Peyer's patch (tissue), 4 donors: ENCODE results near the gene SUN2. TPM values are rescaled to one million over a fixed set of nuclear protein-coding genes. Genes with fewer than 3 reads are reported as not detected.
A peak's percentile ranks its signal among the peaks of the same experiment; 100 is the strongest.

Experiments used
- DNase-seq, 3 donors: peaks; one replicate each; pipeline ENCODE4 v3.0.0-alpha.2; 2017 to 2019
- H3K27ac ChIP-seq, 4 donors: fragments of 200-600 bp; sonication (generic); one replicate each; pipeline ENCODE4 v1.5.1; 2016 to 2019
- H3K27me3 ChIP-seq, 2 donors: fragments of 200-600 bp; sonication (generic); one replicate each; pipeline ENCODE4 v1.5.1; 2019
- H3K36me3 ChIP-seq, 3 donors: fragments of 200-600 bp; sonication (generic); one replicate each; pipeline ENCODE4 v1.5.1; 2016 to 2019
- H3K4me1 ChIP-seq, 4 donors: fragments of 200-600 bp; sonication (generic); one replicate each; pipeline ENCODE4 v1.5.1; 2016 to 2019
- H3K4me3 ChIP-seq, 4 donors: fragments of 200-600 bp; sonication (generic); 1 replicate in 3 of 4; 2 replicates in 1 of 4; pipeline ENCODE4 v1.5.1; 2016 to 2019; ENCODE audit warnings: mild to moderate bottlenecking in 1 of 4
- H3K9me3 ChIP-seq, 4 donors: fragments of 200-600 bp; sonication (generic); one replicate each; pipeline ENCODE4 v1.5.1; 2016 to 2019; ENCODE audit warnings: mild to moderate bottlenecking in 1 of 4
- POLR2A ChIP-seq, 2 donors: fragments of 450-650 bp; IDR thresholded peaks; one replicate each; pipeline ENCODE4 v1.5.1; 2017; ENCODE audit warnings: antibody characterized with exemption in 2 of 2, mild to moderate bottlenecking in 2 of 2, moderate library complexity in 2 of 2
- total RNA-seq, 4 donors: library from RNA; depleted of rRNA; stranded (reverse); fragments of >200 nt; gene quantifications; one replicate each; pipeline ENCODE4 v1.1.0, GENCODE V29; 2016
- TF ChIP-seq, protein P1 (sequence below), 6 experiments: fragments of 450-650 bp in 4 of 6; fragments of 200-600 bp in 2 of 6; sonication (generic) in 1 of 6; IDR thresholded peaks; one replicate each; pipeline ENCODE4 v1.5.1; 2017 to 2019; ENCODE audit warnings: antibody characterized with exemption in 6 of 6, mild to moderate bottlenecking in 3 of 6, moderate library complexity in 1 of 6

Gene SUN2
- total RNA-seq, 4 donors from 2014 or later = 171 to 291 (median 248) TPM

DNA sequence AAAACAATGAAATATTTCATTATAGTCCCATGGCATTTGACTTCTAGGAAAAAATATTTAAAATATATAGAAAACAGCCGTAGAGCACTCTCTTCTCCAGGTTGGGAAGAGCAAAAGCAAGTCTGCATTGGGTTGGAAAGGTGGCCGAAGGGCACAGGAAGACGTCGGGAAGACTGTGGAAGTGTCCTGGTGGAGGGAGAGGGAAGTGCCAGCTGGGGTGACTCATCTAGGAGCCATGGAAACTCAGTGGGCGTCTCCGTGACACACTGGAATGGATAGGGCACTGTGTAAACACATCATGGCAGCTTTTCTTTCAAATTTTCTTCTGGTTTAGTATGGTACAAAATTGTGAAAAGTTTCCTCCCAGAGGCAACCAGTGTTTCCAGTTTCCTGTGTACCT lies 37.4 kb downstream of the SUN2 start:
- H3K36me3 ChIP-seq = peaks cover 0 to 57% (median 0%) of the 10 kb centered on the region in 3 donors
- H3K27ac ChIP-seq = peak overlapping the region in 2 of 4 donors; percentile 13 to 29
- H3K27me3 ChIP-seq = no peaks in the 10 kb centered on the region
- TF ChIP-seq, protein P1, sequence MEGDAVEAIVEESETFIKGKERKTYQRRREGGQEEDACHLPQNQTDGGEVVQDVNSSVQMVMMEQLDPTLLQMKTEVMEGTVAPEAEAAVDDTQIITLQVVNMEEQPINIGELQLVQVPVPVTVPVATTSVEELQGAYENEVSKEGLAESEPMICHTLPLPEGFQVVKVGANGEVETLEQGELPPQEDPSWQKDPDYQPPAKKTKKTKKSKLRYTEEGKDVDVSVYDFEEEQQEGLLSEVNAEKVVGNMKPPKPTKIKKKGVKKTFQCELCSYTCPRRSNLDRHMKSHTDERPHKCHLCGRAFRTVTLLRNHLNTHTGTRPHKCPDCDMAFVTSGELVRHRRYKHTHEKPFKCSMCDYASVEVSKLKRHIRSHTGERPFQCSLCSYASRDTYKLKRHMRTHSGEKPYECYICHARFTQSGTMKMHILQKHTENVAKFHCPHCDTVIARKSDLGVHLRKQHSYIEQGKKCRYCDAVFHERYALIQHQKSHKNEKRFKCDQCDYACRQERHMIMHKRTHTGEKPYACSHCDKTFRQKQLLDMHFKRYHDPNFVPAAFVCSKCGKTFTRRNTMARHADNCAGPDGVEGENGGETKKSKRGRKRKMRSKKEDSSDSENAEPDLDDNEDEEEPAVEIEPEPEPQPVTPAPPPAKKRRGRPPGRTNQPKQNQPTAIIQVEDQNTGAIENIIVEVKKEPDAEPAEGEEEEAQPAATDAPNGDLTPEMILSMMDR (IDR thresholded peaks at IDR 0.05) = peak in 4 of 6 experiments; percentile 40 to 86 (median 79)
- TF ChIP-seq POLR2A (IDR thresholded peaks at IDR 0.05) = no peak
- no peak overlapping the region for H3K4me3 ChIP-seq
- H3K9me3 ChIP-seq = no peaks in the 10 kb centered on the region
- peaks cover 0 to 1% (median 0%) of the 10 kb centered on the region in 4 donors for H3K4me1 ChIP-seq
- peak in 2 of 3 donors; percentile 79 to 87 for DNase-seq

DNA sequence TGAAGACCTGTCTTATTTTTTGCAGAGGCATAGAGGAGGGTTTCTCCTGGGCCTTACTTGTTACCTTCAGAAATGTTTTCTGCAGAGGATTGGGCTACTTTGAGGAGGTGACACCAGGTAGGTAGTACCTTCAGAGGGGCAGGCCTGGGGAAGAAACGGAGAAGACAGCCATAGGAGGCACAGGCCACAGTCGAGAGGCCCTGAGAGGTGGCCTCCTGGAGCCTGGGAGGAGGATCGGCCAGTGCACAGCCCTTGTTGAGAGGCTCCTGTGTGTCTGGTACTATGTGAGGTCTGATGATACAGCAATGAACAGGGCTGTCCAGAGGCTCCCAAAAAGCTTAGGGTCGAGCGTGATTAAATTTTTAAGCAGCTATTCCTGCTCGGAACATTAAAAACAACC lies 38.6 kb downstream of the SUN2 start:
- TF ChIP-seq POLR2A (IDR thresholded peaks at IDR 0.05) = no peak
- TF ChIP-seq, protein P1 (IDR thresholded peaks at IDR 0.05) = no peak
- Histone ChIP-seq H3K4me3 (no peak overlapping the region), H3K9me3 (no peaks in the 10 kb centered on the region), H3K4me1 (peaks cover 0 to 8% (median 0%) of the 10 kb centered on the region in 4 donors), H3K36me3 (peaks cover 0 to 45% (median 0%) of the 10 kb centered on the region in 3 donors), H3K27me3 (no peaks in the 10 kb centered on the region), H3K27ac (no peak overlapping the region)
- DNase-seq = no peak

DNA sequence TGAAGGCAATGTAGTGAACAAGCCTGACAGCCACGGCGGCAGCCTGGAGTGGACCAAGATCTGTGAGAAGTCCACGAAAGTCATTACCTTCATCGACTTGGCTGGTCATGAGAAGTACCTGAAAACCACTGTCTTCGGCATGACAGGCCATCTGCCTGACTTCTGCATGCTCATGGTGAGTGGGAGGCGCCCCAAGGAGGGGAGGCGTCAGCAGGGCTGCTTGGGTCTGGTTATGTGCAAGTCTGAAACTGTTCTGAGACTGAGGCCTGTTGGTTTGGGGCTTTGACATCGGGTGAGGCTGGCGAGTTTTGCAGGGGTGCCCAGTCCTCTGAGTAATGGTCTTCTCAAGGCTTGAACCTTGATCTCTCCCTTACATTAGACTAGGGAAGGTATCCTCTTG lies 39.0 kb downstream of the SUN2 start:
- Histone ChIP-seq H3K27me3 (no peaks in the 10 kb centered on the region), H3K9me3 (no peaks in the 10 kb centered on the region), H3K4me1 (peaks cover 0 to 8% (median 0%) of the 10 kb centered on the region in 4 donors), H3K4me3 (no peak overlapping the region), H3K36me3 (peaks cover 0 to 41% (median 0%) of the 10 kb centered on the region in 3 donors), H3K27ac (no peak overlapping the region)
- TF ChIP-seq, protein P1 (IDR thresholded peaks at IDR 0.05) = no peak
- no peak for TF ChIP-seq POLR2A (IDR thresholded peaks at IDR 0.05)
- no peak for DNase-seq

DNA sequence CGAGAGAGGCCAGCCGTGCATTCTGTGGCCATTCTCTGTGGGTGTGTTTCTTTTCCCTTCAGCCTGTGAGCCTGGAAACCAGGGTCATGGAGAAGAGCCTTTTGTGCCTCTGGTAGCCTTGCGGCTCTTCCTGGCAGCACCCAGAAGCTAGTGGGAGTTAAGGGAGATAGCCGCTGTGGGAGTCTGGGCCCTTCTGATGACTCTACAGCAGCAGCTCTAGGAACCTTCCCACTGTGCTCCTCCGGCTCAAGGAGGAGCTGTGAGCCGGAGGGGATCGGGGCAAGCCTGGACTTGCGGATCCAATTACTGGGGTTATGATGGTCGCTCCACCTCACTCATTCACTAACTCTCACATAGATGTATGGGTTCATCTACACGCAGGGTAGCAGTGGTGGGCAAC lies 39.5 kb downstream of the SUN2 start:
- Histone ChIP-seq H3K27ac (no peak overlapping the region), H3K36me3 (peaks cover 0 to 36% (median 0%) of the 10 kb centered on the region in 3 donors), H3K27me3 (no peaks in the 10 kb centered on the region), H3K9me3 (no peaks in the 10 kb centered on the region), H3K4me3 (no peak overlapping the region), H3K4me1 (peaks cover 0 to 8% (median 0%) of the 10 kb centered on the region in 4 donors)
- DNase-seq = no peak
- no peak for TF ChIP-seq POLR2A (IDR thresholded peaks at IDR 0.05)
- TF ChIP-seq, protein P1 (IDR thresholded peaks at IDR 0.05) = no peak

DNA sequence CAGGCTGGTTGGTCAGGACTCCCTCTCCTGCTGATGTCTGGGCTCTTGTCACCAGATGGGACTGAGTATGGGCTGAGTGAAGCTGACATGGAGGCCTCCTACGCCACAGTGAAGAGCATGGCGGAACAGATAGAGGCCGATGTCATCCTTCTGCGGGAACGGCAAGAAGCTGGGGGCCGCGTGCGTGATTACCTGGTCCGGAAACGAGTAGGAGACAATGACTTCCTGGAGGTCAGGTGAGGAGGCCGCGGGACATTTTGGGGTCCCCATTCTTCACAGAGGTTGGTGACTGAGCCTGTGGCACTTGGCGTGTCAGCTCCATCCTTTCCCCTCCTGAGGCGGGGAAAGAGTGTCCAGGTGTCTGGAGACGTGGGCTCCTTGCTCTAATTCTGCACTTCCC lies 39.9 kb downstream of the SUN2 start:
- peaks cover 0 to 31% (median 0%) of the 10 kb centered on the region in 3 donors for H3K36me3 ChIP-seq
- no peaks in the 10 kb centered on the region for H3K9me3 ChIP-seq
- H3K27me3 ChIP-seq = no peaks in the 10 kb centered on the region
- H3K4me3 ChIP-seq = no peak overlapping the region
- H3K27ac ChIP-seq = no peak overlapping the region
- H3K4me1 ChIP-seq = peaks cover 0 to 8% (median 0%) of the 10 kb centered on the region in 4 donors
- TF ChIP-seq, protein P1 (IDR thresholded peaks at IDR 0.05) = no peak
- no peak for TF ChIP-seq POLR2A (IDR thresholded peaks at IDR 0.05)
- no peak for DNase-seq
